Rectal smooth muscle tissue (tissue), 1 donor: ENCODE data around the gene UBAP1L.

ENCODE experiments used
- H3K27ac ChIP-seq: one replicate; pipeline ENCODE4 v1.7.0; 2013; ENCODE audit warnings: low read depth, low read length, inconsistent platforms
- H3K27me3 ChIP-seq: one replicate; pipeline ENCODE4 v1.7.0; 2013; ENCODE audit warnings: low read length; ENCODE audit not compliant: control insufficient read depth, insufficient read depth
- H3K36me3 ChIP-seq: one replicate; pipeline ENCODE4 v1.7.0; 2013; ENCODE audit warnings: low read length; ENCODE audit not compliant: control insufficient read depth, insufficient read depth
- H3K4me1 ChIP-seq: one replicate; pipeline ENCODE4 v1.7.0; 2013; ENCODE audit warnings: low read length; ENCODE audit not compliant: control insufficient read depth, insufficient read depth
- H3K4me3 ChIP-seq: one replicate; pipeline ENCODE4 v1.7.0; 2013; ENCODE audit warnings: low read length
- H3K9ac ChIP-seq: one replicate; pipeline ENCODE4 v1.7.0; 2013; ENCODE audit warnings: low read length

The UBAP1L gene

DNA sequence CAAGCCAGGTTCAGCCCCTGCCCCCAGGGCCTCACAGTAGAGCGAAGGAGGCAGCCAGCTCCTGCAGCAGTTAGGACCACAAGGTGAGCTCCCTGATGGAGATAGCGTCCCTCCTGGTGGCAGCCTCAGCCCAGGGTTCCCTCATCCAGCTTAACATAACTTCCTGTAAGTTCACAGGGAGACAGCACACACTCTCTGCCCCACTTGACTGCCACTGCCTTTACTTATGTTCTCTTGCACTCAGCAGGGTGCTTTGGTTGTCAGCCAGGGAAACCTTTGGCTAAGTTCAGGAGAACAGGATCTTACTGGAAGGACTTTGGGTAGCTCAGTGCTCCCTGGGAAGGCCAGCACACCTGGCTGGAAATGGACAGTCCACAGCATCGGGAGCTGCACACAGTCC, 27.6 kb downstream of the UBAP1L start:
- no peaks in the 10 kb centered on the region for H3K36me3 ChIP-seq
- H3K4me3 ChIP-seq = no peak overlapping the region
- no peak overlapping the region for H3K9ac ChIP-seq
- H3K27ac ChIP-seq = peak overlapping the region; percentile 95
- no peaks in the 10 kb centered on the region for H3K27me3 ChIP-seq
- H3K4me1 ChIP-seq = peaks cover 54% of the 10 kb centered on the region

- no peak overlapping the region for H3K4me3 ChIP-seq
- H3K9ac ChIP-seq = no peak overlapping the region
- peak overlapping the region; percentile 95 for H3K27ac ChIP-seq
- H3K27me3 ChIP-seq = no peaks in the 10 kb centered on the region
- H3K36me3 ChIP-seq = no peaks in the 10 kb centered on the region
- H3K4me1 ChIP-seq = peaks cover 50% of the 10 kb centered on the region
These were observed 28.3 kb downstream of the UBAP1L start for GRCh38 chr15:65086680-65087111.

GRCh38 chr15:65085990-65086679, 28.9 kb downstream of the UBAP1L start:
- Histone ChIP-seq H3K9ac (no peak overlapping the region), H3K27me3 (no peaks in the 10 kb centered on the region), H3K4me3 (no peak overlapping the region), H3K27ac (peak overlapping the region; percentile 95), H3K4me1 (peaks cover 50% of the 10 kb centered on the region), H3K36me3 (no peaks in the 10 kb centered on the region)

- Histone ChIP-seq H3K36me3 (no peaks in the 10 kb centered on the region), H3K4me3 (no peak overlapping the region), H3K27me3 (no peaks in the 10 kb centered on the region), H3K27ac (no peak overlapping the region), H3K9ac (no peak overlapping the region), H3K4me1 (peaks cover 50% of the 10 kb centered on the region)
These were observed 29.7 kb downstream of the UBAP1L start for GRCh38 chr15:65085207-65085753.

GRCh38 chr15:65084500-65085206, 30.3 kb downstream of the UBAP1L start:
- Histone ChIP-seq H3K4me3 (no peak overlapping the region), H3K36me3 (no peaks in the 10 kb centered on the region), H3K27me3 (no peaks in the 10 kb centered on the region), H3K27ac (no peak overlapping the region), H3K9ac (no peak overlapping the region), H3K4me1 (peaks cover 49% of the 10 kb centered on the region)

- no peak overlapping the region for H3K9ac ChIP-seq
- no peaks in the 10 kb centered on the region for H3K27me3 ChIP-seq
- H3K4me3 ChIP-seq = no peak overlapping the region
- peaks cover 35% of the 10 kb centered on the region for H3K4me1 ChIP-seq
- no peaks in the 10 kb centered on the region for H3K36me3 ChIP-seq
- H3K27ac ChIP-seq = peak overlapping the region; percentile 1
These were observed 31.7 kb downstream of the UBAP1L start for GRCh38 chr15:65083262-65083701.

DNA sequence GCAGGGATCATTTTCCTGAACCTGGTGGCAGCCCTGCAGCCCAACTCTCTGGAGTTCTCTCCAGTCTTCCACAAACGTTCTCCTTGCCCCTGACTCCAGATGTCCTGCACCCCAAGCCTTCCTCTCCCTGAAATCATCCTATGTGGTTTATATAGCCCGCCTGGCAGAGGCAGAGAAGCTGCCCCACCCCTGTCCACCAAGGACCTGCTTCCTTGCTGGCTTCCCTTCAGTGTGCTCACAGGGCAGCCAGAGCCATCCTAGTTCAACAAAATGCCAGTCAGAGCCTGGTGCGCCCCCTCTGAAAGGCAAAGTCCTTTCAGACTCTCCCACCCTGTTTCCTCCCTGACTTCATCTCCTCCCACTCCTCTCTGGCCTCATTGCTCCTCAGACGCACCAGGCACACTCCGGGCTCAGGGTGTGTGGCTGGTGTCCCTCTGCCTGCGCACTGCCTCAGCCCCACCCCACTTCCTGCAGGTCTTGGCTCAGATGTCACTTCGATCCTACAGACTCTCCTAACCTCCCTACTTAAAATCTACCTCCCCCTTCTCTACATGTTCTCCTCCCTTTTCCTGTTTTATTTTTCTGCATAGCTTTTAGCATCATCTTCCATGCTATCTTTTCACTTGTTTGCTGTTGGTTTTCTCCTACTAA, 32.6 kb downstream of the UBAP1L start:
- H3K9ac ChIP-seq = no peak overlapping the region
- H3K27ac ChIP-seq = no peak overlapping the region
- H3K4me1 ChIP-seq = peaks cover 27% of the 10 kb centered on the region
- H3K27me3 ChIP-seq = no peaks in the 10 kb centered on the region
- no peaks in the 10 kb centered on the region for H3K36me3 ChIP-seq
- H3K4me3 ChIP-seq = peak overlapping the region; percentile 15

DNA sequence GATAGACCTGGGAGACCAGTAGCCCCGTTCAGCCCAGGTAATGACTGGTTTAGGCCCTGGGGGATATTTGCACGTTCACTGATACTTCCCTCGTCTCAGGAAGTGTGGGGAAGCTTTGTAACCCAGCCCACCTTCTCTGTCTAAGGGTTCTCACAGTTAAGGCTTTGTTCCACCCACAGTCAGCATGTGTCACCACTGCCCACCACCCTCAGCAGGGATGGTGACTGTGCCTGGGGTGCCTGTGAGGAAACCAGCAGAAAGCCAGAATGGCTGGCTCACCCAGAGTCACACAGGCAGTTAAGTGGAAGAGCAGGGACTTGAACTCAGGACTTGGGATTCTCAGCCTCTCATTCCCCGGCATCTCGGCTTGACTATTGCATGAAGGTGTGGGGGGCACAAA, 33.2 kb downstream of the UBAP1L start:
- H3K9ac ChIP-seq = no peak overlapping the region
- peaks cover 20% of the 10 kb centered on the region for H3K4me1 ChIP-seq
- H3K27me3 ChIP-seq = no peaks in the 10 kb centered on the region
- H3K27ac ChIP-seq = no peak overlapping the region
- no peaks in the 10 kb centered on the region for H3K36me3 ChIP-seq
- H3K4me3 ChIP-seq = no peak overlapping the region

GRCh38 chr15:65081270-65081669, 33.7 kb downstream of the UBAP1L start:
- Histone ChIP-seq H3K9ac (no peak overlapping the region), H3K36me3 (no peaks in the 10 kb centered on the region), H3K4me1 (peaks cover 16% of the 10 kb centered on the region), H3K27ac (no peak overlapping the region), H3K27me3 (no peaks in the 10 kb centered on the region), H3K4me3 (no peak overlapping the region)

DNA sequence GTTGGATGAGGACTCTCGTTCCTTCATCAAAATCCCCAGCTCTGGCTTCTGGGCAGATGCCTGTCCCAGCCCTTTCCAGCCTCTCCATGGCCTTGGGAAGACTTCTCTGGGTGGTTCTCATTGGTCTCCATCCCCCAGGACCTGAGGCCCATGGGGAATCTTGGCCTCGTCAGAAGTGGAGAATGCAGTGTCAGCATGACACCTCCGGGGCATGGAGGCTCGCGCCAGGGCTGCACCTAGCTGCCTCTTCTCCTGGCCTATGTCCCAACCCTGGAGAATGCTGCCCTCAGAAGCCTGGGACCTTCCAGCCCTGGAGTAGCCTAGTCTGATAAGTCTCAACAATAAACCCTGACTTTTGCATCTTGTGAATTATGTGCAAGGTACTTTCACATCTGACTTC, 35.4 kb downstream of the UBAP1L start:
- Histone ChIP-seq H3K9ac (no peak overlapping the region), H3K27ac (no peak overlapping the region), H3K27me3 (no peaks in the 10 kb centered on the region), H3K36me3 (no peaks in the 10 kb centered on the region), H3K4me1 (peaks cover 13% of the 10 kb centered on the region), H3K4me3 (no peak overlapping the region)

DNA sequence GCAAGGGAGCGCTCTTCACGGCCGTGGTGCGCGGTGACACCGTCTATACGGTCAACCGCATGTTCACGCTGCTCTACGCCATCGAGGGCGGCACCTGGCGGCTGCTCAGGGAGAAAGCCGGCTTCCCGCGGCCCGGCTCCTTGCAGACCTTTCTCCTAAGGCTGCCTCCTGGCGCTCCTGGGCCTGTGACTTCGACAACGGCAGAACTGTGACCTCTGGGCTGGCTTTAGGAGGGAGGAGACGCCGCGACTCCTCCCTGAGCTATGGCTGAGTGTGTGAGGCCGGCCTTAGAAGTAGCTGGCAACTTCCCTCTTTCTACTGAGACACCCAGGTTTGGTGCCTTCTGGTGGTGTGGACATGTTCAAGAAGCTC, 37.0 kb downstream of the UBAP1L start:
- Histone ChIP-seq H3K27ac (no peak overlapping the region), H3K4me3 (no peak overlapping the region), H3K4me1 (peaks cover 4% of the 10 kb centered on the region), H3K9ac (no peak overlapping the region), H3K27me3 (no peaks in the 10 kb centered on the region), H3K36me3 (no peaks in the 10 kb centered on the region)

GRCh38 chr15:65077291-65077980, 37.6 kb downstream of the UBAP1L start:
- H3K27me3 ChIP-seq = no peaks in the 10 kb centered on the region
- no peaks in the 10 kb centered on the region for H3K4me1 ChIP-seq
- H3K9ac ChIP-seq = no peak overlapping the region
- no peaks in the 10 kb centered on the region for H3K36me3 ChIP-seq
- no peak overlapping the region for H3K27ac ChIP-seq
- H3K4me3 ChIP-seq = no peak overlapping the region
